HEK293 (cell line): ENCODE results near the gene GAL.

ENCODE experiments used
- CTCF ChIA-PET: fragments of 350-600 bp; formaldehyde crosslinking; extraction: SDS; loops from one replicate; lab custom pipeline; 2021; ENCODE audit warnings: antibody characterized with exemption; lab: Yijun Ruan, JAX
- POLR2A ChIA-PET: fragments of 300-600 bp; formaldehyde crosslinking; extraction: SDS; loops from one replicate; lab custom pipeline; 2020; ENCODE audit warnings: antibody characterized with exemption, inconsistent platforms; lab: Yijun Ruan, JAX
- H3K27ac ChIP-seq: fragments of 200-500 bp; sonication (Bioruptor generic); 2 replicates; pipeline ENCODE4 v1.5.1; 2014; ENCODE audit warnings: low read depth, low read length, control low read depth, inconsistent platforms; ENCODE audit errors: extremely low read depth
- H3K36me3 ChIP-seq, 2 experiments: fragments of 200-500 bp in 1 of 2; sonication (Bioruptor generic) in 1 of 2; 1 replicate in 1 of 2; 2 replicates in 1 of 2; pipeline ENCODE4 v1.5.1; 2014 to 2017; ENCODE audit warnings: inconsistent platforms in 2 of 2, low read length in 2 of 2; ENCODE audit not compliant: control insufficient read depth in 2 of 2, insufficient read depth in 1 of 2
- H3K4me1 ChIP-seq: fragments of 200-500 bp; sonication (Bioruptor generic); 2 replicates; pipeline ENCODE4 v1.5.1; 2014; ENCODE audit warnings: mild to moderate bottlenecking, low read length, inconsistent platforms; ENCODE audit not compliant: control insufficient read depth, insufficient read depth
- H3K4me3 ChIP-seq: 2 replicates; pipeline ENCODE4 v1.5.1; 2011; ENCODE audit warnings: low read depth, mild to moderate bottlenecking, control low read depth, low read length, moderate library complexity
- H3K9me3 ChIP-seq: fragments of 200-500 bp; sonication (Bioruptor generic); 2 replicates; pipeline ENCODE4 v1.5.1; 2014; ENCODE audit warnings: low read depth, low read length, inconsistent platforms; ENCODE audit not compliant: control insufficient read depth, insufficient read depth
- HIC1 ChIP-seq: fragments of 450-650 bp; formaldehyde crosslinking; IDR thresholded peaks from 2 replicates; pipeline ENCODE4 v1.5.1; 2016; ENCODE audit warnings: missing biosample characterization, missing genetic modification characterization
- KLF1 ChIP-seq: fragments of 450-650 bp; formaldehyde crosslinking; IDR thresholded peaks from 2 replicates; pipeline ENCODE4 v1.5.1; 2016; ENCODE audit warnings: missing biosample characterization, missing genetic modification characterization
- KLF8 ChIP-seq: fragments of 450-650 bp; formaldehyde crosslinking; IDR thresholded peaks from 2 replicates; pipeline ENCODE4 v1.5.1; 2016; ENCODE audit warnings: missing biosample characterization, missing genetic modification characterization
- SALL2 ChIP-seq: fragments of 450-650 bp; formaldehyde crosslinking; IDR thresholded peaks from 2 replicates; pipeline ENCODE4 v1.5.0; 2017; ENCODE audit warnings: missing biosample characterization, mild to moderate bottlenecking, missing genetic modification characterization, borderline replicate concordance
- TRIM28 ChIP-seq: IDR thresholded peaks from 2 replicates; pipeline ENCODE4 v1.6.1; 2011; ENCODE audit warnings: low read length, control low read depth, borderline replicate concordance
- ZBTB48 ChIP-seq: fragments of 450-650 bp; formaldehyde crosslinking; IDR thresholded peaks from 2 replicates; pipeline ENCODE4 v1.5.1; 2016; ENCODE audit warnings: missing biosample characterization, missing genetic modification characterization
- ZFP69B ChIP-seq: fragments of 450-650 bp; formaldehyde crosslinking; IDR thresholded peaks from 2 replicates; pipeline ENCODE4 v1.5.1; 2016; ENCODE audit warnings: missing biosample characterization, missing genetic modification characterization
- ZNF175 ChIP-seq: fragments of 450-650 bp; formaldehyde crosslinking; IDR thresholded peaks from 2 replicates; pipeline ENCODE4 v1.5.1; 2016; ENCODE audit warnings: missing biosample characterization, missing genetic modification characterization
- ZNF221 ChIP-seq: fragments of 450-650 bp; formaldehyde crosslinking; IDR thresholded peaks from 2 replicates; pipeline ENCODE4 v1.5.1; 2017; ENCODE audit warnings: missing biosample characterization, missing genetic modification characterization, borderline replicate concordance
- ZNF239 ChIP-seq: fragments of 450-650 bp; formaldehyde crosslinking; IDR thresholded peaks from 2 replicates; pipeline ENCODE4 v1.5.1; 2016; ENCODE audit warnings: missing biosample characterization, missing genetic modification characterization
- ZNF521 ChIP-seq: fragments of 450-650 bp; formaldehyde crosslinking; IDR thresholded peaks from 2 replicates; pipeline ENCODE4 v1.5.1; 2017; ENCODE audit warnings: missing biosample characterization, mild to moderate bottlenecking, missing genetic modification characterization
- ZNF629 ChIP-seq: fragments of 450-650 bp; formaldehyde crosslinking; IDR thresholded peaks from 2 replicates; pipeline ENCODE4 v1.5.1; 2017; ENCODE audit warnings: missing biosample characterization, missing genetic modification characterization
- ZNF664 ChIP-seq: fragments of 450-650 bp; formaldehyde crosslinking; IDR thresholded peaks from 2 replicates; pipeline ENCODE4 v1.5.1; 2016; ENCODE audit warnings: missing biosample characterization, missing genetic modification characterization
- ZNF692 ChIP-seq: fragments of 450-650 bp; formaldehyde crosslinking; IDR thresholded peaks from 2 replicates; pipeline ENCODE4 v1.5.1; 2016; ENCODE audit warnings: missing biosample characterization, missing genetic modification characterization
- ZNF843 ChIP-seq: fragments of 450-650 bp; formaldehyde crosslinking; IDR thresholded peaks from 2 replicates; pipeline ENCODE4 v1.5.1; 2016; ENCODE audit warnings: missing biosample characterization, missing genetic modification characterization
- TF ChIP-seq, protein P1 (sequence below): sonication (generic); formaldehyde crosslinking; IDR thresholded peaks from 2 replicates; pipeline ENCODE4 v1.8.1; 2022; ENCODE audit warnings: mild to moderate bottlenecking, moderate library complexity, missing genetic modification reagents
- TF ChIP-seq, protein P2 (sequence below): fragments of 450-650 bp; formaldehyde crosslinking; IDR thresholded peaks from 2 replicates; pipeline ENCODE4 v1.5.1; 2017; ENCODE audit warnings: missing biosample characterization, missing genetic modification characterization
- TF ChIP-seq, protein P3 (sequence below): fragments of 450-650 bp; formaldehyde crosslinking; IDR thresholded peaks from 2 replicates; pipeline ENCODE4 v1.5.1; 2016; ENCODE audit warnings: missing biosample characterization, missing genetic modification characterization
- TF ChIP-seq, protein P4 (sequence below): fragments of 450-650 bp; formaldehyde crosslinking; IDR thresholded peaks from 2 replicates; pipeline ENCODE4 v1.5.1; 2016; ENCODE audit warnings: missing biosample characterization, missing genetic modification characterization

GAL gene

DNA sequence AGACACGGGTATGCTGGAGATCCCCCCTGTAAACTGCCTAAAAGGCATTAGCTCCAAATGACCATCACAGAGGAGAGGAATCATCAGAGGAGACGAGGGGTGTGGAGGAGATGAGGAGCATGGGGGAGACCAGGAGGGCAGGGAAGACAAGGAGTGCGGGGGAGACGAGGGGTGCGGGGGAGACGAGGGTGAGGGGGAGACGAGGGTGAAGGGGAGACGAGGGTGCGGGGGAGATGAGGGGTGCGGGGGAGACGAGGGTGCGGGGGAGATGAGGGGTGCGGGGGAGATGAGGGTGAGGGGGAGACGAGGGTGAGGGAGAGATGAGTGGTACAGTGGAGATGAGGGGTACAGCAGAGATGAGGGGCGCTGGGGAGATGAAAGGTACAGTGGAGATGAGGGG lies 17.5 kb upstream of the GAL start:
- TF ChIP-seq SALL2 (no peak), KLF1 (tag by site-specific recombination) (no peak), KLF8 (tag by site-specific recombination) (no peak), ZNF692 (tag by site-specific recombination) (no peak), TRIM28 (no peak)
- TF ChIP-seq, protein P1, sequence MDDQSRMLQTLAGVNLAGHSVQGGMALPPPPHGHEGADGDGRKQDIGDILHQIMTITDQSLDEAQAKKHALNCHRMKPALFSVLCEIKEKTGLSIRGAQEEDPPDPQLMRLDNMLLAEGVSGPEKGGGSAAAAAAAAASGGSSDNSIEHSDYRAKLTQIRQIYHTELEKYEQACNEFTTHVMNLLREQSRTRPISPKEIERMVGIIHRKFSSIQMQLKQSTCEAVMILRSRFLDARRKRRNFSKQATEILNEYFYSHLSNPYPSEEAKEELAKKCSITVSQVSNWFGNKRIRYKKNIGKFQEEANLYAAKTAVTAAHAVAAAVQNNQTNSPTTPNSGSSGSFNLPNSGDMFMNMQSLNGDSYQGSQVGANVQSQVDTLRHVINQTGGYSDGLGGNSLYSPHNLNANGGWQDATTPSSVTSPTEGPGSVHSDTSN (CRISPR knock-in tag), result no peak
- TF ChIP-seq, protein P2, sequence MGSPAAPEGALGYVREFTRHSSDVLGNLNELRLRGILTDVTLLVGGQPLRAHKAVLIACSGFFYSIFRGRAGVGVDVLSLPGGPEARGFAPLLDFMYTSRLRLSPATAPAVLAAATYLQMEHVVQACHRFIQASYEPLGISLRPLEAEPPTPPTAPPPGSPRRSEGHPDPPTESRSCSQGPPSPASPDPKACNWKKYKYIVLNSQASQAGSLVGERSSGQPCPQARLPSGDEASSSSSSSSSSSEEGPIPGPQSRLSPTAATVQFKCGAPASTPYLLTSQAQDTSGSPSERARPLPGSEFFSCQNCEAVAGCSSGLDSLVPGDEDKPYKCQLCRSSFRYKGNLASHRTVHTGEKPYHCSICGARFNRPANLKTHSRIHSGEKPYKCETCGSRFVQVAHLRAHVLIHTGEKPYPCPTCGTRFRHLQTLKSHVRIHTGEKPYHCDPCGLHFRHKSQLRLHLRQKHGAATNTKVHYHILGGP, result no peak
- Histone ChIP-seq H3K4me3 (no peak overlapping the region), H3K9me3 (no peaks in the 10 kb centered on the region), H3K4me1 (no peaks in the 10 kb centered on the region), H3K27ac (no peak overlapping the region), H3K36me3 (no peaks in the 10 kb centered on the region)
- POLR2A ChIA-PET, result no interaction called here
- CTCF ChIA-PET, result no interaction called here

DNA sequence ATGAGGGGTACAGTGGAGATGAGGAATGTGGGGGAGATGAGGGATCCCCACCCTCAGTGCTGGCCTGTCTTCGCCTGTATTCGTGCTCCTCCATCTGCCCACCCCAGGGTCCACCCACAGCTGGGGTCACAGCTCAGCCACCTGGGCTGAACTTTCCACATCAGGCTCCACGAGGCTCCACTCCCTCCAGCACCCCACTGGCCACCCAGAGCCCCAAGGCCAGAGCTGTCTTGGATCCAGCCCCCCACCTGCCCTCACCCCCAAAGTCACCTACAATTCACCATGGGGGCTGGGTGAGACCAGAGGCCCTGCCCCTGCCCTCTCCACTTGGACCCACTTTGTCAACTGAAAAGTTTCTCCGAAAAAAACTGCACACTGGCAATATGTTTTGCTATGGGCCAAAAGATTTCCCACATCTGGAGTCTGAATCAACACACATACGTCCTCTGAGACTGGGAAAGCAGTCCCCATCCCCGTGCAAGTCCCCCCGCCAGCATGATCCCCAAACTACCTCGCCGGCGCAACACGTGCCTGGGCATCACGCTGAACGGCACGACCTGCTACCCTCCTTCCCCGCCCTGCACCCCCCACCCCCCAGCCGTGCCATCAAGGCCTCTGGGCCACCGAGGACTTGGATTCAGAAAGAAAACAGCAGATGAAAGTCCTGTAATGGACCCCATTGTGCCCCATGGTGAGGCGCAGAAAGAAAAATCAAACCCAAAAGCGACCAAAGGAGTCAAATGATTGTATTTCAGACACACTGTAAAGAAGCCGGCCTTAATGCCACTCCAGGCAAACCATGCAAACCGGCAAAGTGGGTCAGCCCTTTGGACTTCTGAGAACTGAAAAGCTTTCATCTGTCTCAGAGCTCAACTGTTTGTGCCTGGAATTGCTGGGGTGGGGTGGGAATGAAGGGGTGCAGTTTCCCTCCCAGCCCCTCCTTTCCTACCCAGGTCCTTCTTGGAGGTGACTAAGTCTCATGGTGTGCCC lies 16.5 kb upstream of the GAL start:
- CTCF ChIA-PET, result no interaction called here
- Histone ChIP-seq H3K36me3 (no peaks in the 10 kb centered on the region), H3K27ac (no peak overlapping the region)

DNA sequence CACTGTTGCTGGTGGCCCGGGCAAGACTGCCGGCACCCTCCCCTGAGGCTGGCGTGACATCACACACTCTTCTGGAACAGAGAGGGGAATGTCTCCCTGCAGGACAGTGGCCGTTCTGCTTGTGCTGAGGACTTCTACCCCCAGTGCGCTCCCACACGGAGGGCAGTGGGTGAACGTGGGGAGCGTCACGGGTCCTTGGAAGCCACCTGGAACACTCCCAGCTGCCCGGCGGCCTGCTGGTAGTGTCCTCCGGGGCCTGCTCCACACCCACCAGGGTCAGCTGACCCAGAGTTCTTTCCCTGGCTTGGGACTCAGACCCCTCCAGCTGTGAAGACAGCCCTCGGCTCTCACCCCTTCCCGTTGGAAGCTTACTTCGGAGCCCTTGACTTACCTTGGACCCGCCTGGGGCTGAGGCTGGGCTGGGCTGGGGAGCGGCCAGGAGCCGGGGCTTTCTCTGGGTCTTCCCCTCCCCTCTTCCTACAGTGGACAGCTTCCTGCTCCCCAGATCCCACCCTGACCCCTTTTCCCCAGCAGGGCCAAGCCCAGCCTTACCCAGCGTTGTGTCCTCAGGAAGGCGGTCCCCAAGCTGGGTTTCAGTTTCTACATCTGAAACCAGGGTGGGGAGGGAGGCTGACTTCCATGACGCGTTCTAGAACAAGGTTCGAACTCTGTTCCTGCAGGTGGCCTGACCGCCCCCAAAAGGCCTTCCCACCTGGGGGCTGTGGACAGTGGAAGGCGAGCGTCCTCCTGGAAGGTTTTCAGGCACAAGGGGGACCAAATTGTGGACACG lies 14.8 kb upstream of the GAL start:
- Histone ChIP-seq H3K36me3 (no peaks in the 10 kb centered on the region), H3K4me1 (no peaks in the 10 kb centered on the region), H3K4me3 (no peak overlapping the region), H3K9me3 (no peaks in the 10 kb centered on the region), H3K27ac (no peak overlapping the region)
- CTCF ChIA-PET, result interaction anchor here (0.6 kb wide), 1 partner anchor 32 kb away, joined by 10 read pairs; no protein-coding TSS in a partner anchor
- POLR2A ChIA-PET, result no interaction called here
- TF ChIP-seq TRIM28 (no peak), ZNF175 (tag by site-specific recombination) (no peak), ZBTB48 (tag by site-specific recombination) (no peak), ZNF521 (no peak), ZNF629 (tag by site-specific recombination) (no peak), ZNF239 (tag by site-specific recombination) (no peak), ZNF843 (no peak), ZNF221 (tag by site-specific recombination) (no peak), HIC1 (tag by site-specific recombination) (no peak)
- TF ChIP-seq, protein P3, sequence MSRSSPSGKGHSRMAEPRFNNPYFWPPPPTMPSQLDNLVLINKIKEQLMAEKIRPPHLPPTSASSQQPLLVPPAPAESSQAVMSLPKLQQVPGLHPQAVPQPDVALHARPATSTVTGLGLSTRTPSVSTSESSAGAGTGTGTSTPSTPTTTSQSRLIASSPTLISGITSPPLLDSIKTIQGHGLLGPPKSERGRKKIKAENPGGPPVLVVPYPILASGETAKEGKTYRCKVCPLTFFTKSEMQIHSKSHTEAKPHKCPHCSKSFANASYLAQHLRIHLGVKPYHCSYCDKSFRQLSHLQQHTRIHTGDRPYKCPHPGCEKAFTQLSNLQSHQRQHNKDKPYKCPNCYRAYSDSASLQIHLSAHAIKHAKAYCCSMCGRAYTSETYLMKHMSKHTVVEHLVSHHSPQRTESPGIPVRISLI (tag by site-specific recombination), result no peak

More for the DNA sequence above, 16.5 kb upstream of the GAL start:
- no peaks in the 10 kb centered on the region for H3K4me1 ChIP-seq
- TF ChIP-seq, protein P4, sequence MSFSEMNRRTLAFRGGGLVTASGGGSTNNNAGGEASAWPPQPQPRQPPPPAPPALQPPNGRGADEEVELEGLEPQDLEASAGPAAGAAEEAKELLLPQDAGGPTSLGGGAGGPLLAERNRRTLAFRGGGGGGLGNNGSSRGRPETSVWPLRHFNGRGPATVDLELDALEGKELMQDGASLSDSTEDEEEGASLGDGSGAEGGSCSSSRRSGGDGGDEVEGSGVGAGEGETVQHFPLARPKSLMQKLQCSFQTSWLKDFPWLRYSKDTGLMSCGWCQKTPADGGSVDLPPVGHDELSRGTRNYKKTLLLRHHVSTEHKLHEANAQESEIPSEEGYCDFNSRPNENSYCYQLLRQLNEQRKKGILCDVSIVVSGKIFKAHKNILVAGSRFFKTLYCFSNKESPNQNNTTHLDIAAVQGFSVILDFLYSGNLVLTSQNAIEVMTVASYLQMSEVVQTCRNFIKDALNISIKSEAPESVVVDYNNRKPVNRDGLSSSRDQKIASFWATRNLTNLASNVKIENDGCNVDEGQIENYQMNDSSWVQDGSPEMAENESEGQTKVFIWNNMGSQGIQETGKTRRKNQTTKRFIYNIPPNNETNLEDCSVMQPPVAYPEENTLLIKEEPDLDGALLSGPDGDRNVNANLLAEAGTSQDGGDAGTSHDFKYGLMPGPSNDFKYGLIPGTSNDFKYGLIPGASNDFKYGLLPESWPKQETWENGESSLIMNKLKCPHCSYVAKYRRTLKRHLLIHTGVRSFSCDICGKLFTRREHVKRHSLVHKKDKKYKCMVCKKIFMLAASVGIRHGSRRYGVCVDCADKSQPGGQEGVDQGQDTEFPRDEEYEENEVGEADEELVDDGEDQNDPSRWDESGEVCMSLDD (tag by site-specific recombination), result peak; percentile 86
- TF ChIP-seq ZNF664 (tag by site-specific recombination), result no peak
- no peak for TF ChIP-seq ZFP69B (tag by site-specific recombination)
- H3K4me3 ChIP-seq, result no peak overlapping the region
- H3K9me3 ChIP-seq, result no peaks in the 10 kb centered on the region
- POLR2A ChIA-PET, result no interaction called here
